Endodermal cell (in vitro differentiated cells): Measurements from ENCODE around the gene PLEKHM3. TPM values are rescaled to one million over a fixed set of nuclear protein-coding genes. Genes with fewer than 3 reads are reported as not detected.
A peak's percentile ranks its signal among the peaks of the same experiment; 100 is the strongest.

Experiments
- DNase-seq: peaks from one replicate; pipeline ENCODE4 v3.0.0-alpha.2; 2017
- H3K27ac ChIP-seq: 2 replicates; pipeline ENCODE4 v1.5.1; 2013; ENCODE audit warnings: mild to moderate bottlenecking, low read depth, low read length, moderate library complexity
- H3K27me3 ChIP-seq: 2 replicates; pipeline ENCODE4 v1.6.1; 2013; ENCODE audit warnings: mild to moderate bottlenecking, low read length, moderate library complexity; ENCODE audit not compliant: insufficient read depth, control insufficient read depth, poor library complexity, severe bottlenecking
- H3K36me3 ChIP-seq: 2 replicates; pipeline ENCODE4 v1.7.0; 2013; ENCODE audit warnings: mild to moderate bottlenecking, low read length, moderate library complexity; ENCODE audit not compliant: control insufficient read depth, insufficient read depth
- H3K4me1 ChIP-seq: one replicate; pipeline ENCODE4 v1.7.0; 2013; ENCODE audit warnings: low read length; ENCODE audit not compliant: control insufficient read depth, insufficient read depth
- H3K4me3 ChIP-seq: 2 replicates; pipeline ENCODE4 v1.5.1; 2013; ENCODE audit warnings: mild to moderate bottlenecking, low read length, moderate library complexity
- H3K9ac ChIP-seq: 2 replicates; pipeline ENCODE4 v1.6.1; 2013; ENCODE audit warnings: mild to moderate bottlenecking, low read length, moderate library complexity; ENCODE audit not compliant: poor library complexity, severe bottlenecking; ENCODE audit errors: extremely low read depth
- H3K9me3 ChIP-seq: 2 replicates; pipeline ENCODE4 v1.6.1; 2013; ENCODE audit warnings: mild to moderate bottlenecking, low read length, moderate library complexity; ENCODE audit not compliant: control insufficient read depth
- H3K27ac Mint-ChIP-seq: 2 replicates; pipeline ENCODE4 v1.8.0; 2020; ENCODE audit warnings: mixed read lengths
- H3K27me3 Mint-ChIP-seq: 2 replicates; pipeline ENCODE4 v1.8.0; 2021; ENCODE audit warnings: mild to moderate bottlenecking, mixed read lengths; ENCODE audit not compliant: insufficient read depth
- H3K36me3 Mint-ChIP-seq: 2 replicates; pipeline ENCODE4 v1.8.0; 2020; ENCODE audit warnings: low read depth, mixed read lengths
- H3K4me1 Mint-ChIP-seq: 2 replicates; pipeline ENCODE4 v1.8.0; 2020; ENCODE audit warnings: mixed read lengths
- H3K4me3 Mint-ChIP-seq: 2 replicates; pipeline ENCODE4 v1.8.0; 2020; ENCODE audit warnings: mild to moderate bottlenecking, moderate library complexity, mixed read lengths
- H3K9me3 Mint-ChIP-seq: 2 replicates; pipeline ENCODE4 v1.8.0; 2020; ENCODE audit warnings: mild to moderate bottlenecking, mixed read lengths
- WGBS, 2 experiments: methylation state at CpG; one replicate each; pipeline versions ENCODE4 v1.1.5 to v1.1.7; 2013; ENCODE audit warnings: missing lambda C conversion rate in 2 of 2, mixed read lengths in 1 of 2; ENCODE audit not compliant: insufficient coverage in 1 of 2, insufficient read length in 1 of 2; 5-methylcytosine and 5-hydroxymethylcytosine counted together
- total RNA-seq, 2 donors: library from RNA; stranded (reverse); fragmentation: NEBNext Ultra II Directional in 1 of 2; extraction: Animal tissue kit (Norgen Biotek cat#: 25700) in 1 of 2; gene quantifications; 2 replicates in 1 of 2; 3 replicates in 1 of 2; pipeline ENCODE4 v1.2.1, GENCODE V29; 2021
- TF ChIP-seq, protein P1 (sequence below): fragments of 200-600 bp; sonication (generic); conservative IDR thresholded peaks from 2 replicates; pipeline ENCODE4 v1.5.0; 2021; ENCODE audit warnings: antibody characterized with exemption, mild to moderate bottlenecking

Gene PLEKHM3
- total RNA-seq, 2 donors from 2014 or later, result 13.3 to 17.9 TPM

DNA sequence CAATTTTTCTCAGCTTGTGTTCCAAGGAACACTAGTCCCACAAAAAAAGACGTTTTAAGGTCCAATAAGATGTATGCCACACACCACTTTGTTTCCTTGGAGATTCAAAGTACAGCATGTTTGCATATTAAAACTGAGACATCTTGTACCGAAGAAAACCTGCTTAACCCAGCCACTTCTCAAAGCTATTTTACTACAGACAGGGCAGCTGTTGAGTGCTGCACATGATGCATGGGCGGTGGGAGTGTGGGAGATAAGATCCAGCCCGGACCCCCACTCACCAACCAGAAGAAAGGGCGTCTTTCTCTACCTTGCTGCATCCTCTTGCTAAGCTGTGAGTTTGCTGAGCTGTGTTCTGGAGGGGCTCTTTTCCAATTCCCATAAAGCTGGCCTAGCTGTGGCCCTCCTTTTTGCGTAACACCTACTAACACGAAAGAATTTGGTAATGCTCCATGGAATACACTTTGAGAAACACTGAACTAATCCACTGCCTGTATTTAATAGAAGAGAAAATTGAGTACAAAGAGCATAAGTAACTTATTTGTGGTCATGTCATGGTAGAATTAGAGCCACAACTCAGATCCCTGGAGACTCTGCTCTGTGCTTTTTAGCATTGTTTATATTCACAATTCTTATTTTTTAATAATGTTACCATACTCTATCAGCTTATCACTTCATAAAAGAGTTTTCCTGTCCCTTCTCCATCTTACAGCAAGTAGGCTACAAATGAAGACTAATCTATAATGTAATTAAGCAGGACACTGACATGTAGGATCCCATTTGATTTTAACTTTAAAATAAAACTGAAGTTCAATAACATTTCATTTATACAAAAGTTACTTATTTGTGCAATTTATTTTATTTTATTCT, 90.0 kb downstream of the PLEKHM3 start:
- TF ChIP-seq, protein P1, sequence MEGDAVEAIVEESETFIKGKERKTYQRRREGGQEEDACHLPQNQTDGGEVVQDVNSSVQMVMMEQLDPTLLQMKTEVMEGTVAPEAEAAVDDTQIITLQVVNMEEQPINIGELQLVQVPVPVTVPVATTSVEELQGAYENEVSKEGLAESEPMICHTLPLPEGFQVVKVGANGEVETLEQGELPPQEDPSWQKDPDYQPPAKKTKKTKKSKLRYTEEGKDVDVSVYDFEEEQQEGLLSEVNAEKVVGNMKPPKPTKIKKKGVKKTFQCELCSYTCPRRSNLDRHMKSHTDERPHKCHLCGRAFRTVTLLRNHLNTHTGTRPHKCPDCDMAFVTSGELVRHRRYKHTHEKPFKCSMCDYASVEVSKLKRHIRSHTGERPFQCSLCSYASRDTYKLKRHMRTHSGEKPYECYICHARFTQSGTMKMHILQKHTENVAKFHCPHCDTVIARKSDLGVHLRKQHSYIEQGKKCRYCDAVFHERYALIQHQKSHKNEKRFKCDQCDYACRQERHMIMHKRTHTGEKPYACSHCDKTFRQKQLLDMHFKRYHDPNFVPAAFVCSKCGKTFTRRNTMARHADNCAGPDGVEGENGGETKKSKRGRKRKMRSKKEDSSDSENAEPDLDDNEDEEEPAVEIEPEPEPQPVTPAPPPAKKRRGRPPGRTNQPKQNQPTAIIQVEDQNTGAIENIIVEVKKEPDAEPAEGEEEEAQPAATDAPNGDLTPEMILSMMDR, result no peak
- Histone ChIP-seq H3K9ac (no peak overlapping the region), H3K9me3 (no peaks in the 10 kb centered on the region), H3K27me3 (no peaks in the 10 kb centered on the region), H3K36me3 (no peaks in the 10 kb centered on the region), H3K27ac (no peak overlapping the region), H3K4me3 (no peak overlapping the region), H3K4me1 (peaks cover 6% of the 10 kb centered on the region)
- H3K36me3 Mint-ChIP-seq, result peaks cover 6% of the 10 kb centered on the region
- peaks cover 43% of the 10 kb centered on the region for H3K4me1 Mint-ChIP-seq
- no peak for DNase-seq
- no peaks in the 10 kb centered on the region for H3K9me3 Mint-ChIP-seq
- no peak overlapping the region for H3K4me3 Mint-ChIP-seq
- H3K27me3 Mint-ChIP-seq, result no peaks in the 10 kb centered on the region
- WGBS, 2 experiments, result 85 to 93% methylated on average over 2 to 7 of the region's 7 CpGs
- no peak overlapping the region for H3K27ac Mint-ChIP-seq

DNA sequence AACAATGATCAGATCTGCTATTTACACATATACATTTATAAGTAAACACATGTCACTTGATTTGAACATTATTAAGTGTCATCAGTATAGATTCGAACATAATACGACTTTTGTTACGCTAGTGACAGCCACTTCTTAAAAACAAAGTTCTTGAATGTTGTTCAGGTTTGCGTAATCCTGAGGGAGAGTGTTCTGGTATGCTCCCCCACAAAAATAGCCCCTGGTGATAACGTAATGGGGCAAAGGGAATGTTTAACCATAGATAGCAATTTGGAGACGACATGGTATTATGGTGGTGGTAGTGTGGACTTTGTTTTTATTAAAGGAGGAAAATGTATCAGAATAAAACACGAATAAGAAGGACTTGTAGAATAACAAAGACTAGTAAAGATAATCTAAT, 90.6 kb downstream of the PLEKHM3 start:
- Histone ChIP-seq H3K27ac (no peak overlapping the region), H3K9me3 (no peaks in the 10 kb centered on the region), H3K27me3 (no peaks in the 10 kb centered on the region), H3K36me3 (no peaks in the 10 kb centered on the region), H3K4me1 (peaks cover 6% of the 10 kb centered on the region), H3K9ac (no peak overlapping the region), H3K4me3 (no peak overlapping the region)
- H3K9me3 Mint-ChIP-seq, result no peaks in the 10 kb centered on the region
- no peak overlapping the region for H3K27ac Mint-ChIP-seq
- no peak for DNase-seq
- TF ChIP-seq, protein P1, result no peak
- peaks cover 39% of the 10 kb centered on the region for H3K4me1 Mint-ChIP-seq
- no peak overlapping the region for H3K4me3 Mint-ChIP-seq
- peaks cover 8% of the 10 kb centered on the region for H3K36me3 Mint-ChIP-seq
- WGBS, 2 experiments, result 90 to 100% methylated on average over 5 to 7 of the region's 7 CpGs
- no peaks in the 10 kb centered on the region for H3K27me3 Mint-ChIP-seq

DNA sequence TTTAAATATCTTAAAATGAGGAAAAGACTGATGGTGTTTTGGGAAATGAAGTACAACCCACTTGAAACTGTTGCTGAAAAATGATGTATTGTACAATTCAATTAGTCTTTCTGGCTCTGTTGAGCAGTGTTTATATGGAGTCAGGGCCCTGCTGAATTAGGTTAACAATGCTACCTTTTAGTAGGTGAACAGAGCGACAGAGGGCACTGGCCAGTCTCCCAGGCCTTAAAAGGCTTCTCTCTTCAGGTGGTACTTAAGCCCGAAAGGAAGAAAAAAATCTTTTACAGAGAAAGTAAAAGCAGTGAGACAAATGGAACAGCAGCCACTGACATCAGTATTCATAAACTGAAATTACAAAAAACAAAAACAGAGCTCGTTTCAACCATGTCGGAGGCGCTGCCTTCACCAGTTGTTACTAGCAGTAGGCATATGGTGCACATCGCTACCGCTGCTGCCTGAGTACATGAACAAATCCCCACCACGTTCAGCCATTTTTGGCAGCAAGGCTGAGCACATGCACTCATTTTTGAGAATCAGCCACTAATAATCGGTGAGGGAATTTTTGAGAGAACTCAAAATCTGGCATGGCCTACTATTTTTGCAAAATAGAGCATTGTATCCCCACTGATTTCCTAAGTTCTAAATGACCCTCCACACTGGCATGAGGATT, 91.8 kb downstream of the PLEKHM3 start:
- WGBS, 2 experiments, result 84 to 87% methylated on average over 9 of the region's 9 CpGs
- no peak overlapping the region for H3K27ac ChIP-seq
- H3K9me3 Mint-ChIP-seq, result no peaks in the 10 kb centered on the region
- H3K27me3 ChIP-seq, result no peaks in the 10 kb centered on the region
- H3K36me3 ChIP-seq, result peaks cover 5% of the 10 kb centered on the region
- peaks cover 6% of the 10 kb centered on the region for H3K4me1 ChIP-seq
- H3K4me3 ChIP-seq, result no peak overlapping the region
- H3K4me3 Mint-ChIP-seq, result no peak overlapping the region
- H3K9ac ChIP-seq, result no peak overlapping the region
- H3K36me3 Mint-ChIP-seq, result peaks cover 15% of the 10 kb centered on the region
- H3K9me3 ChIP-seq, result no peaks in the 10 kb centered on the region
- TF ChIP-seq, protein P1, result no peak
- peak overlapping the region; percentile 41 for H3K27ac Mint-ChIP-seq
- DNase-seq, result no peak
- H3K27me3 Mint-ChIP-seq, result no peaks in the 10 kb centered on the region
- H3K4me1 Mint-ChIP-seq, result peaks cover 28% of the 10 kb centered on the region
